Psoas muscle (tissue), 8 donors: ENCODE data around the gene HECW1. TPM values are rescaled to one million over a fixed set of nuclear protein-coding genes. Genes with fewer than 3 reads are reported as not detected.

ENCODE experiments used
- ATAC-seq, 4 donors: fragments of 200-7000 bp; cut with Tn5 transposase; one replicate each; pipeline ENCODE4 v1.9.1; 2020; ENCODE audit warnings: moderate library complexity in 3 of 4, mild to moderate bottlenecking in 2 of 4
- DNase-seq, 2 donors: peaks; one replicate each; pipeline ENCODE4 v3.0.0-alpha.2; 2020
- H3K27ac ChIP-seq: fragments of 200-600 bp; one replicate; pipeline ENCODE4 v1.8.0; 2022
- H3K27me3 ChIP-seq, 3 donors: fragments of 200-600 bp in 1 of 3; one replicate each; pipeline versions ENCODE4 v1.6.1 to v1.8.0; 2013 to 2022; ENCODE audit warnings: low read length in 2 of 3, mild to moderate bottlenecking in 2 of 3, moderate library complexity in 1 of 3; ENCODE audit not compliant: insufficient read depth in 3 of 3
- H3K36me3 ChIP-seq, 2 donors: fragments of 200-600 bp in 1 of 2; one replicate each; pipeline versions ENCODE4 v1.6.1 to v1.8.0; 2013 to 2022; ENCODE audit warnings: low read depth in 1 of 2, mild to moderate bottlenecking in 1 of 2, moderate library complexity in 1 of 2; ENCODE audit not compliant: insufficient read depth in 1 of 2
- H3K4me1 ChIP-seq: fragments of 200-600 bp; one replicate; pipeline ENCODE4 v1.8.0; 2022
- H3K4me3 ChIP-seq: fragments of 200-600 bp; one replicate; pipeline ENCODE4 v1.8.0; 2022; ENCODE audit warnings: mild to moderate bottlenecking
- H3K9me3 ChIP-seq: fragments of 200-600 bp; one replicate; pipeline ENCODE4 v1.8.0; 2022
- CTCF ChIP-seq: fragments of 200-600 bp; IDR thresholded peaks from one replicate; pipeline ENCODE4 v1.8.0; 2022; ENCODE audit warnings: antibody characterized with exemption
- WGBS, 3 donors: extraction: QIAGEN DNeasy Blood & Tissue Kit; methylation state at CpG; one replicate each; pipeline versions ENCODE4 v1.1.6 to v1.1.7; 2013; 5-methylcytosine and 5-hydroxymethylcytosine counted together
- intact Hi-C, 2 donors: fragments of 100-400 bp; cut with DNase I; formaldehyde crosslinking; loops; one replicate each; pipeline versions ENCODE4 v1.11.0 to v1.14.2; 2022
- polyA plus RNA-seq, 3 donors: library from polyadenylated mRNA; stranded (reverse); fragments of 200-250 nt; gene quantifications; one replicate each; pipeline ENCODE4 v1.2.3, GENCODE V29; 2013
- total RNA-seq, 4 donors: library from RNA; stranded (reverse); fragmentation: NEBNext Ultra II Directional in 2 of 4; extraction: Animal tissue kit (Norgen Biotek cat#: 25700) in 2 of 4; gene quantifications; one replicate each; pipeline versions ENCODE4 v1.2.1 to v1.2.4, GENCODE V29; 2021 to 2023
- donor health status: healthy with polysubstance abuse.
- donor health status: DM: no; HTN: no; CAD: no; lungs with moderate emphysema.
- donor health status: Bipolar disorder and iron deficiency.
- donor health status: healthy.
- donor health status: DM: yes; HTN: yes; CAD: no.
- donor health status: DM: no; HTN: no; CAD: no.
- donor health status: DM: no; HTN: no; CAD: no.
- donor health status: DM: yes; HTN: yes; CAD: no.

The HECW1 gene
- total and polyA plus RNA-seq, 7 donors, result 0.07 to 2.8 (median 1.0) TPM

GRCh38 chr7:43604251-43604650 is 491.8 kb downstream of the HECW1 start:
- intact Hi-C loops, result loop anchor here in 1 of 2 donors (5.0 kb wide), 1 partner anchor 38 kb away; no protein-coding TSS in a partner anchor
- H3K4me3 ChIP-seq, result no peak overlapping the region
- no peaks in the 10 kb centered on the region for H3K4me1 ChIP-seq
- no peak for TF ChIP-seq CTCF
- H3K9me3 ChIP-seq, result no peaks in the 10 kb centered on the region
- H3K27me3 ChIP-seq, result no peaks in the 10 kb centered on the region
- H3K36me3 ChIP-seq, result peaks cover 2 to 23% of the 10 kb centered on the region in 2 donors
- H3K27ac ChIP-seq, result no peak overlapping the region
- 81 to 100% (median 94%) methylated on average over 1 of the region's 1 CpG for WGBS, 3 donors
- ATAC-seq (no peak), DNase-seq (no peak)

GRCh38 chr7:43609097-43609496 is 496.6 kb downstream of the HECW1 start:
- 97 to 98% (median 98%) methylated on average over 2 of the region's 2 CpGs for WGBS, 3 donors
- peaks cover 3 to 23% of the 10 kb centered on the region in 2 donors for H3K36me3 ChIP-seq
- TF ChIP-seq CTCF, result no peak
- intact Hi-C loops, result no loop called here
- no peak overlapping the region for H3K4me3 ChIP-seq
- DNase-seq, result no peak
- no peak for ATAC-seq
- H3K4me1 ChIP-seq, result peaks cover 15% of the 10 kb centered on the region
- H3K27me3 ChIP-seq, result no peaks in the 10 kb centered on the region
- H3K9me3 ChIP-seq, result no peaks in the 10 kb centered on the region
- H3K27ac ChIP-seq, result no peak overlapping the region

- peak in 2 of 4 donors; percentile 31 to 36 for ATAC-seq
- 74 to 81% (median 75%) methylated on average over 5 of the region's 5 CpGs for WGBS, 3 donors
- intact Hi-C loops, result no loop called here
- Histone ChIP-seq H3K4me3 (no peak overlapping the region), H3K4me1 (peaks cover 15% of the 10 kb centered on the region), H3K36me3 (peaks cover 3 to 26% of the 10 kb centered on the region in 2 donors), H3K27ac (no peak overlapping the region), H3K9me3 (no peaks in the 10 kb centered on the region), H3K27me3 (no peaks in the 10 kb centered on the region)
- DNase-seq, result no peak
- no peak for TF ChIP-seq CTCF
Observed at GRCh38 chr7:43612128-43612527, 499.7 kb downstream of the HECW1 start.

- ATAC-seq (peak in 2 of 4 donors; percentile 63 to 83), DNase-seq (no peak)
- no peak overlapping the region for H3K27ac ChIP-seq
- 23 to 50% (median 26%) methylated on average over 3 of the region's 3 CpGs for WGBS, 3 donors
- no peak overlapping the region for H3K4me3 ChIP-seq
- intact Hi-C loops, result no loop called here
- TF ChIP-seq CTCF, result no peak
- peaks cover 15% of the 10 kb centered on the region for H3K4me1 ChIP-seq
- H3K36me3 ChIP-seq, result peaks cover 3 to 26% of the 10 kb centered on the region in 2 donors
- H3K27me3 ChIP-seq, result no peaks in the 10 kb centered on the region
- H3K9me3 ChIP-seq, result no peaks in the 10 kb centered on the region
Observed at GRCh38 chr7:43612599-43613589, 500.4 kb downstream of the HECW1 start.

Other genes starting within 250 kb of the HECW1 start
- gene C7orf25, start 200.6 kb upstream of the HECW1 start, total RNA-seq, result 1 to 10 TPM; 1.3 to 2.4 (median 2.0) TPM
- gene C7orf25, start 200.6 kb upstream of the HECW1 start, polyA plus RNA-seq, result 1 to 10 TPM; 2.8 to 5.6 (median 4.8) TPM
- gene PSMA2, start 180.5 kb upstream of the HECW1 start, total RNA-seq, result 100 to 1,000 TPM in 3 of 4 donors, 10 to 100 TPM in 1; 57.4 to 145 (median 111) TPM
- gene PSMA2, start 180.5 kb upstream of the HECW1 start, polyA plus RNA-seq, result 100 to 1,000 TPM; 203 to 334 (median 235) TPM
- 10 to 100 TPM; 34.3 to 51.7 (median 46.7) TPM for gene MRPL32, start 180.3 kb upstream of the HECW1 start, total RNA-seq
- gene MRPL32, start 180.3 kb upstream of the HECW1 start, polyA plus RNA-seq, result 100 to 1,000 TPM in 2 of 3 donors, 10 to 100 TPM in 1; 66.1 to 133 (median 103) TPM